SJCRH30 (cell line): ENCODE results near the gene PRKCA. TPM values are rescaled to one million over a fixed set of nuclear protein-coding genes. Genes with fewer than 3 reads are reported as not detected.
"Not testable (repeated sequence)": the region's sequence is repeated elsewhere in the genome, so short reads cannot be mapped to it uniquely, and the experiment has no call there.

ENCODE experiments used
- DNase-seq, 2 experiments: peaks; one replicate each; pipeline ENCODE4 v3.0.0-alpha.2; 2015 to 2020
- H3K27ac ChIP-seq: fragments of 250-450 bp; sonication (Bioruptor Pico); 2 replicates; pipeline ENCODE4 v1.5.1; 2020; ENCODE audit warnings: mild to moderate bottlenecking, moderate library complexity
- H3K27me3 ChIP-seq: fragments of 250-450 bp; sonication (Bioruptor Pico); 2 replicates; pipeline ENCODE4 v1.5.1; 2020; ENCODE audit warnings: mild to moderate bottlenecking, moderate library complexity
- H3K36me3 ChIP-seq: fragments of 250-450 bp; sonication (Bioruptor Pico); 2 replicates; pipeline ENCODE4 v1.5.1; 2020; ENCODE audit warnings: mild to moderate bottlenecking, moderate library complexity
- H3K4me1 ChIP-seq: fragments of 250-450 bp; sonication (Bioruptor Pico); 2 replicates; pipeline ENCODE4 v1.5.1; 2020; ENCODE audit warnings: mild to moderate bottlenecking, moderate library complexity
- H3K4me3 ChIP-seq: fragments of 250-450 bp; sonication (Bioruptor Pico); 2 replicates; pipeline ENCODE4 v1.5.1; 2020; ENCODE audit warnings: mild to moderate bottlenecking, moderate library complexity
- H3K9me3 ChIP-seq: fragments of 250-450 bp; sonication (Bioruptor Pico); replicated peaks from 2 replicates; pipeline ENCODE4 v1.5.1; 2020; ENCODE audit warnings: mild to moderate bottlenecking, moderate library complexity
- total RNA-seq: library from RNA; depleted of rRNA; stranded (reverse); fragments of >200 nt; shearing (Covaris generic); gene quantifications from 2 replicates; pipeline ENCODE4 v1.2.3, GENCODE V29; 2014

PRKCA gene
- total RNA-seq, 1 experiment from 2014 or later, result 24.7 TPM

GRCh38 chr17:66345949-66346638 lies 43.7 kb downstream of the PRKCA start:
- H3K4me1 ChIP-seq, result peaks cover 28% of the 10 kb centered on the region
- not testable (repeated sequence) for H3K27me3 ChIP-seq, H3K36me3 ChIP-seq, H3K27ac ChIP-seq, H3K4me3 ChIP-seq, H3K9me3 ChIP-seq, DNase-seq

GRCh38 chr17:66347661-66348514 lies 45.5 kb downstream of the PRKCA start:
- DNase-seq, result peak in 1 of 2 experiments; percentile 39

GRCh38 chr17:66348584-66349165 lies 46.3 kb downstream of the PRKCA start:
- peak; percentile 63 to 78 for DNase-seq
- no peaks in the 10 kb centered on the region for H3K36me3 ChIP-seq
- H3K27me3 ChIP-seq, result no peaks in the 10 kb centered on the region
- H3K9me3 ChIP-seq, result no peaks in the 10 kb centered on the region
- peak overlapping the region; percentile 53 for H3K27ac ChIP-seq
- no peak overlapping the region for H3K4me3 ChIP-seq
- H3K4me1 ChIP-seq, result peaks cover 28% of the 10 kb centered on the region

More at GRCh38 chr17:66347661-66348514, 45.5 kb downstream of the PRKCA start:
- Histone ChIP-seq H3K27ac (no peak overlapping the region), H3K36me3 (no peaks in the 10 kb centered on the region), H3K4me3 (no peak overlapping the region), H3K4me1 (peaks cover 28% of the 10 kb centered on the region), H3K9me3 (no peaks in the 10 kb centered on the region), H3K27me3 (no peaks in the 10 kb centered on the region)

- Histone ChIP-seq H3K4me3 (no peak overlapping the region), H3K9me3 (no peaks in the 10 kb centered on the region), H3K27ac (peak overlapping the region; percentile 53; the same call in 1 of the 2 replicates), H3K4me1 (peaks cover 30% of the 10 kb centered on the region), H3K36me3 (no peaks in the 10 kb centered on the region), H3K27me3 (no peaks in the 10 kb centered on the region)
- DNase-seq, result no peak
These were observed 47.3 kb downstream of the PRKCA start for GRCh38 chr17:66349521-66350254.

- H3K4me3 ChIP-seq, DNase-seq, H3K9me3 ChIP-seq, H3K27me3 ChIP-seq, H3K36me3 ChIP-seq, H3K27ac ChIP-seq: not testable (repeated sequence)
- H3K4me1 ChIP-seq, result peaks cover 34% of the 10 kb centered on the region
These were observed 48.2 kb downstream of the PRKCA start for GRCh38 chr17:66350576-66350975.

- Histone ChIP-seq H3K4me3 (no peak overlapping the region), H3K9me3 (no peaks in the 10 kb centered on the region), H3K27ac (no peak overlapping the region), H3K27me3 (no peaks in the 10 kb centered on the region), H3K4me1 (peaks cover 35% of the 10 kb centered on the region), H3K36me3 (no peaks in the 10 kb centered on the region)
- DNase-seq, result no peak
These were observed 48.6 kb downstream of the PRKCA start for GRCh38 chr17:66351033-66351432.

- H3K36me3 ChIP-seq, result no peaks in the 10 kb centered on the region
- no peak for DNase-seq
- no peaks in the 10 kb centered on the region for H3K9me3 ChIP-seq
- no peak overlapping the region for H3K4me3 ChIP-seq
- H3K27ac ChIP-seq, result no peak overlapping the region
- H3K27me3 ChIP-seq, result no peaks in the 10 kb centered on the region
- H3K4me1 ChIP-seq, result peaks cover 35% of the 10 kb centered on the region
These were observed 49.3 kb downstream of the PRKCA start for GRCh38 chr17:66351701-66352100.

- Histone ChIP-seq H3K4me1 (peaks cover 24% of the 10 kb centered on the region), H3K4me3 (no peak overlapping the region), H3K27me3 (no peaks in the 10 kb centered on the region), H3K9me3 (no peaks in the 10 kb centered on the region), H3K27ac (no peak overlapping the region), H3K36me3 (no peaks in the 10 kb centered on the region)
- no peak for DNase-seq
These were observed 51.6 kb downstream of the PRKCA start for GRCh38 chr17:66353937-66354401.

- no peaks in the 10 kb centered on the region for H3K9me3 ChIP-seq
- no peak overlapping the region for H3K27ac ChIP-seq
- no peaks in the 10 kb centered on the region for H3K27me3 ChIP-seq
- no peak for DNase-seq
- peaks cover 19% of the 10 kb centered on the region for H3K4me1 ChIP-seq
- no peak overlapping the region for H3K4me3 ChIP-seq
- H3K36me3 ChIP-seq, result no peaks in the 10 kb centered on the region
These were observed 52.1 kb downstream of the PRKCA start for GRCh38 chr17:66354472-66354871.

GRCh38 chr17:66354981-66355380 lies 52.6 kb downstream of the PRKCA start:
- Histone ChIP-seq H3K4me1 (peaks cover 14% of the 10 kb centered on the region), H3K27me3 (no peaks in the 10 kb centered on the region), H3K27ac (no peak overlapping the region), H3K36me3 (no peaks in the 10 kb centered on the region), H3K4me3 (no peak overlapping the region), H3K9me3 (no peaks in the 10 kb centered on the region)
- no peak for DNase-seq

GRCh38 chr17:66355510-66355909 lies 53.1 kb downstream of the PRKCA start:
- no peak for DNase-seq
- no peaks in the 10 kb centered on the region for H3K27me3 ChIP-seq
- H3K27ac ChIP-seq, result no peak overlapping the region
- H3K4me1 ChIP-seq, result peaks cover 13% of the 10 kb centered on the region
- no peaks in the 10 kb centered on the region for H3K9me3 ChIP-seq
- H3K36me3 ChIP-seq, result no peaks in the 10 kb centered on the region
- no peak overlapping the region for H3K4me3 ChIP-seq

- no peaks in the 10 kb centered on the region for H3K9me3 ChIP-seq
- H3K27ac ChIP-seq, result no peak overlapping the region
- no peak overlapping the region for H3K4me3 ChIP-seq
- H3K36me3 ChIP-seq, result no peaks in the 10 kb centered on the region
- H3K27me3 ChIP-seq, result no peaks in the 10 kb centered on the region
- H3K4me1 ChIP-seq, result peaks cover 13% of the 10 kb centered on the region
- DNase-seq, result no peak
These were observed 54.6 kb downstream of the PRKCA start for GRCh38 chr17:66357037-66357436.

GRCh38 chr17:66359351-66359750 lies 56.9 kb downstream of the PRKCA start:
- no peaks in the 10 kb centered on the region for H3K36me3 ChIP-seq
- H3K27ac ChIP-seq, result no peak overlapping the region
- peaks cover 13% of the 10 kb centered on the region for H3K4me1 ChIP-seq
- H3K4me3 ChIP-seq, result no peak overlapping the region
- no peaks in the 10 kb centered on the region for H3K9me3 ChIP-seq
- DNase-seq, result no peak
- no peaks in the 10 kb centered on the region for H3K27me3 ChIP-seq

- peaks cover 12% of the 10 kb centered on the region for H3K4me1 ChIP-seq
- not testable (repeated sequence) for H3K9me3 ChIP-seq, H3K4me3 ChIP-seq, H3K36me3 ChIP-seq, H3K27ac ChIP-seq, DNase-seq, H3K27me3 ChIP-seq
These were observed 58.6 kb downstream of the PRKCA start for GRCh38 chr17:66360961-66361565.
